Measurements from ENCODE around the gene CYP20A1. TPM values are rescaled to one million over a fixed set of nuclear protein-coding genes. Genes with fewer than 3 reads are reported as not detected.

The CYP20A1 gene
- total RNA-seq, 1 donor from 2014 or later = 23.1 TPM

- Mint-ChIP-seq H3K27me3 (ENCODE audit: insufficient read depth) (no peaks in the 10 kb centered on the region), H3K4me3 (no peak overlapping the region), H3K4me1 (ENCODE audit: low read depth) (peaks cover 4% of the 10 kb centered on the region), H3K27ac (no peak overlapping the region), H3K36me3 (ENCODE audit: low read depth) (peaks cover 9% of the 10 kb centered on the region), H3K9me3 (no peaks in the 10 kb centered on the region)
- no peak for DNase-seq (ENCODE audit: low spot score)
- intact Hi-C loops (cut with micrococcal nuclease) = no loop called here
These were observed 108.6 kb downstream of the CYP20A1 start for GRCh38 chr2:203347375-203347774.

- no peaks in the 10 kb centered on the region for H3K36me3 Mint-ChIP-seq (ENCODE audit: low read depth)
- no peak overlapping the region for H3K4me3 Mint-ChIP-seq
- DNase-seq (ENCODE audit: low spot score) = no peak
- H3K27me3 Mint-ChIP-seq (ENCODE audit: insufficient read depth) = no peaks in the 10 kb centered on the region
- intact Hi-C loops (cut with micrococcal nuclease) = no loop called here
- no peak overlapping the region for H3K27ac Mint-ChIP-seq
- H3K4me1 Mint-ChIP-seq (ENCODE audit: low read depth) = no peaks in the 10 kb centered on the region
- no peaks in the 10 kb centered on the region for H3K9me3 Mint-ChIP-seq
These were observed 113.9 kb downstream of the CYP20A1 start for GRCh38 chr2:203352604-203353255.

DNA sequence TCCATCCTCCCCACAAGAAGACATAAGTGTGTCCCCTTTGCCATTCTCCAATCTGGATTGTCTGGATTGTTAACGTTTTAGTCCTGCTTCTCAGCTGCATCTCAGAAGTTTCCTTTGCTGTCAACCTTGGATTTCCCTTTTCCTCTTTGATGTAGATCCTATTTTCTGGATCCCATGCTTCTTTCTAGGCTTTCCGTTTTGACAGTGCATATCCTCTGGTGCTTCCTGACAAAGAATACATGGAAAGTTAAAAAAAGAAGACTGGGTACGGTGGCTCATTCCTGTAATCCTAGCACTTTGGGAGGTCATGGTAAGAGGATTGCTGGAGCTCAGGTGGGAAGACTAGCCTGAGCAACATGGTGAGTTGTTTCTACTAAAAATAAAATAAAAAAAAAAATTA is 116.1 kb downstream of the CYP20A1 start:
- H3K27ac Mint-ChIP-seq = no peak overlapping the region
- intact Hi-C loops (cut with micrococcal nuclease) = no loop called here
- no peak overlapping the region for H3K4me3 Mint-ChIP-seq
- no peaks in the 10 kb centered on the region for H3K27me3 Mint-ChIP-seq (ENCODE audit: insufficient read depth)
- H3K36me3 Mint-ChIP-seq (ENCODE audit: low read depth) = peaks cover 5% of the 10 kb centered on the region
- DNase-seq (ENCODE audit: low spot score) = no peak
- no peaks in the 10 kb centered on the region for H3K4me1 Mint-ChIP-seq (ENCODE audit: low read depth)
- no peaks in the 10 kb centered on the region for H3K9me3 Mint-ChIP-seq

Other genes starting within 250 kb of the CYP20A1 start
- gene NBEAL1, start 224.1 kb upstream of the CYP20A1 start, total RNA-seq = 9.2 and 10.7 TPM in 2 replicates
- 31.4 and 32.3 TPM in 2 replicates for gene ABI2, start 89.4 kb downstream of the CYP20A1 start, total RNA-seq